ENCODE results near the gene ERH. TPM values are rescaled to one million over a fixed set of nuclear protein-coding genes. Genes with fewer than 3 reads are reported as not detected.

Gene ERH
- total and polyA plus RNA-seq, 2 donors (not counting 3 experiments of a cell fraction or from before 2014, with no cell fraction given), result 157 to 263 TPM

- H3K4me2 ChIP-seq (ENCODE audit: insufficient read depth, low read length), result no peak overlapping the region
- H3K9me1 ChIP-seq (replicated peaks; ENCODE audit: control insufficient read depth, extremely low read depth, insufficient read depth, low read length), result no peaks in the 10 kb centered on the region
- H3K4me3 ChIP-seq (replicated peaks in 1 of 3; ENCODE audit: insufficient read depth in 1 of 3, low read depth in 1 of 3, low read length in 3 of 3), result no peak overlapping the region
- no peaks in the 10 kb centered on the region for H3K4me1 ChIP-seq (ENCODE audit: control insufficient read depth, extremely low read depth, insufficient read depth, low read length)
- BruUV-seq (replicated peaks), result no TSS peak
- CTCF ChIA-PET, result no interaction called here
- H3K9me3 ChIP-seq (replicated peaks; ENCODE audit: control insufficient read depth, insufficient read depth, low read length), result no peaks in the 10 kb centered on the region
- no peaks in the 10 kb centered on the region for H3K36me3 ChIP-seq (ENCODE audit: control insufficient read depth in 2 of 2, extremely low read depth in 1 of 2, insufficient read depth in 2 of 2, low read length in 2 of 2)
- intact Hi-C loops (cut with micrococcal nuclease), result no loop called here
- TF ChIP-seq POLR2AphosphoS5 (IDR thresholded peaks at IDR 0.05; ENCODE audit: insufficient read depth, low read depth, low read length) (no peak), EZH2 (IDR thresholded peaks at IDR 0.05; ENCODE audit: borderline replicate concordance, low read depth, low read length, severe bottlenecking) (no peak), POLR2A (IDR thresholded peaks at IDR 0.05; ENCODE audit: low read depth, low read length) (no peak), MAX (IDR thresholded peaks at IDR 0.05; ENCODE audit: insufficient read depth, insufficient read length) (no peak), FOS (IDR thresholded peaks at IDR 0.05; ENCODE audit: borderline replicate concordance, insufficient read depth, low read length) (no peak), JUN (IDR thresholded peaks at IDR 0.05; ENCODE audit: borderline replicate concordance, insufficient read depth, insufficient read length, low read depth) (no peak), CTCF (IDR thresholded peaks at IDR 0.05; ENCODE audit: extremely low read depth in 1 of 2, insufficient read depth in 1 of 2, low read depth in 1 of 2, low read length in 2 of 2) (no peak), MYC (IDR thresholded peaks at IDR 0.05; ENCODE audit: low read depth, low read length) (no peak), GATA2 (IDR thresholded peaks at IDR 0.05; ENCODE audit: insufficient read depth, insufficient read length, low read depth, low read length) (no peak)
- FAIRE-seq (no peak), DNase-seq (ENCODE audit: low read depth, low spot score) (no peak)
- H2AFZ ChIP-seq (ENCODE audit: low read depth, low read length), result no peak overlapping the region
- H3K27me3 ChIP-seq (ENCODE audit: control insufficient read depth in 2 of 2, insufficient read depth in 2 of 2, low read length in 2 of 2), result no peaks in the 10 kb centered on the region
- dilution Hi-C loops (cut with MboI; ENCODE audit: extremely low pct_ligation_motif_present, low sequenced_read_pairs), result no loop called here
- H4K20me1 ChIP-seq (replicated peaks; ENCODE audit: control insufficient read depth, extremely low read depth, insufficient read depth, low read length), result peaks cover 2% of the 10 kb centered on the region
- POLR2A ChIA-PET, result no interaction called here
- H3K79me2 ChIP-seq (ENCODE audit: control insufficient read depth, insufficient read depth, low read length), result peaks cover 5% of the 10 kb centered on the region
- H3K9ac ChIP-seq (replicated peaks; ENCODE audit: extremely low read depth, insufficient read depth, low read length), result no peak overlapping the region
- no peak overlapping the region for H3K27ac ChIP-seq (ENCODE audit: insufficient read depth, low read depth, low read length)
Measured at GRCh38 chr14:69432364-69432763, 34.3 kb upstream of the ERH start.
